ENCODE measurements around the gene TXNRD2. TPM values are rescaled to one million over a fixed set of nuclear protein-coding genes. Genes with fewer than 3 reads are reported as not detected.

TXNRD2 gene
- total and polyA plus RNA-seq, 2 donors = 14.5 to 18.1 TPM

- H3K4me3 ChIP-seq (ENCODE audit: low read depth, low read length) = no peak overlapping the region
- H3K36me3 ChIP-seq (ENCODE audit: insufficient read depth) = peaks cover 3% of the 10 kb centered on the region
- DNase-seq (ENCODE audit: extremely low spot score) = no peak
- no peak overlapping the region for H3K27ac ChIP-seq (ENCODE audit: low read depth)
- WGBS = 96% methylated on average over 2 of the region's 2 CpGs
- no peaks in the 10 kb centered on the region for H3K4me1 ChIP-seq (ENCODE audit: insufficient read depth)
Observed at GRCh38 chr22:19847345-19847632, 94.3 kb downstream of the TXNRD2 start.

- 88% methylated on average over 9 of the region's 9 CpGs for WGBS
- Histone ChIP-seq H3K36me3 (ENCODE audit: insufficient read depth) (peaks cover 3% of the 10 kb centered on the region), H3K4me3 (ENCODE audit: low read depth, low read length) (no peak overlapping the region), H3K27ac (ENCODE audit: low read depth) (no peak overlapping the region), H3K4me1 (ENCODE audit: insufficient read depth) (no peaks in the 10 kb centered on the region)
- DNase-seq (ENCODE audit: extremely low spot score) = no peak
Observed at GRCh38 chr22:19846620-19847344, 94.8 kb downstream of the TXNRD2 start.

- H3K4me3 ChIP-seq (ENCODE audit: low read depth, low read length) = no peak overlapping the region
- H3K4me1 ChIP-seq (ENCODE audit: insufficient read depth) = no peaks in the 10 kb centered on the region
- no peak overlapping the region for H3K27ac ChIP-seq (ENCODE audit: low read depth)
- no peaks in the 10 kb centered on the region for H3K36me3 ChIP-seq (ENCODE audit: insufficient read depth)
- 76% methylated on average over 8 of the region's 8 CpGs for WGBS
- DNase-seq (ENCODE audit: extremely low spot score) = no peak
Observed at GRCh38 chr22:19845054-19845722, 96.4 kb downstream of the TXNRD2 start.

GRCh38 chr22:19844377-19845053 lies 97.1 kb downstream of the TXNRD2 start:
- WGBS = 53% methylated on average over 18 of the region's 18 CpGs
- H3K4me1 ChIP-seq (ENCODE audit: insufficient read depth) = no peaks in the 10 kb centered on the region
- no peak for DNase-seq (ENCODE audit: extremely low spot score)
- H3K27ac ChIP-seq (ENCODE audit: low read depth) = no peak overlapping the region
- H3K4me3 ChIP-seq (ENCODE audit: low read depth, low read length) = no peak overlapping the region
- H3K36me3 ChIP-seq (ENCODE audit: insufficient read depth) = no peaks in the 10 kb centered on the region

GRCh38 chr22:19843857-19844376 lies 97.7 kb downstream of the TXNRD2 start:
- no peak for DNase-seq (ENCODE audit: extremely low spot score)
- peak overlapping the region; percentile 18 for H3K27ac ChIP-seq (ENCODE audit: low read depth)
- 78% methylated on average over 11 of the region's 11 CpGs for WGBS
- no peak overlapping the region for H3K4me3 ChIP-seq (ENCODE audit: low read depth, low read length)
- no peaks in the 10 kb centered on the region for H3K4me1 ChIP-seq (ENCODE audit: insufficient read depth)
- no peaks in the 10 kb centered on the region for H3K36me3 ChIP-seq (ENCODE audit: insufficient read depth)

GRCh38 chr22:19843107-19843856 lies 98.3 kb downstream of the TXNRD2 start:
- no peak for DNase-seq (ENCODE audit: extremely low spot score)
- no peaks in the 10 kb centered on the region for H3K4me1 ChIP-seq (ENCODE audit: insufficient read depth)
- no peaks in the 10 kb centered on the region for H3K36me3 ChIP-seq (ENCODE audit: insufficient read depth)
- H3K4me3 ChIP-seq (ENCODE audit: low read depth, low read length) = no peak overlapping the region
- 71% methylated on average over 27 of the region's 27 CpGs for WGBS
- peak overlapping the region; percentile 18 for H3K27ac ChIP-seq (ENCODE audit: low read depth)

GRCh38 chr22:19842393-19843106 lies 99.1 kb downstream of the TXNRD2 start:
- Histone ChIP-seq H3K4me1 (ENCODE audit: insufficient read depth) (no peaks in the 10 kb centered on the region), H3K4me3 (ENCODE audit: low read depth, low read length) (no peak overlapping the region), H3K36me3 (ENCODE audit: insufficient read depth) (no peaks in the 10 kb centered on the region), H3K27ac (ENCODE audit: low read depth) (no peak overlapping the region)
- DNase-seq (ENCODE audit: extremely low spot score) = no peak
- 78% methylated on average over 12 of the region's 12 CpGs for WGBS

- no peak overlapping the region for H3K4me3 ChIP-seq (ENCODE audit: low read depth, low read length)
- DNase-seq (ENCODE audit: extremely low spot score) = no peak
- 90% methylated on average over 8 of the region's 8 CpGs for WGBS
- H3K36me3 ChIP-seq (ENCODE audit: insufficient read depth) = no peaks in the 10 kb centered on the region
- no peaks in the 10 kb centered on the region for H3K4me1 ChIP-seq (ENCODE audit: insufficient read depth)
- H3K27ac ChIP-seq (ENCODE audit: low read depth) = no peak overlapping the region
Observed at GRCh38 chr22:19841641-19842392, 99.8 kb downstream of the TXNRD2 start.

GRCh38 chr22:19840955-19841640 lies 100.5 kb downstream of the TXNRD2 start:
- no peaks in the 10 kb centered on the region for H3K36me3 ChIP-seq (ENCODE audit: insufficient read depth)
- no peaks in the 10 kb centered on the region for H3K4me1 ChIP-seq (ENCODE audit: insufficient read depth)
- no peak overlapping the region for H3K4me3 ChIP-seq (ENCODE audit: low read depth, low read length)
- 93% methylated on average over 6 of the region's 6 CpGs for WGBS
- H3K27ac ChIP-seq (ENCODE audit: low read depth) = no peak overlapping the region
- DNase-seq (ENCODE audit: extremely low spot score) = no peak

- Histone ChIP-seq H3K36me3 (ENCODE audit: insufficient read depth) (no peaks in the 10 kb centered on the region), H3K27ac (ENCODE audit: low read depth) (no peak overlapping the region), H3K4me3 (ENCODE audit: low read depth, low read length) (no peak overlapping the region), H3K4me1 (ENCODE audit: insufficient read depth) (no peaks in the 10 kb centered on the region)
- DNase-seq (ENCODE audit: extremely low spot score) = no peak
- 80% methylated on average over 4 of the region's 4 CpGs for WGBS
Observed at GRCh38 chr22:19840059-19840458, 101.6 kb downstream of the TXNRD2 start.

GRCh38 chr22:19837915-19838314 lies 103.7 kb downstream of the TXNRD2 start:
- no peaks in the 10 kb centered on the region for H3K4me1 ChIP-seq (ENCODE audit: insufficient read depth)
- no peak for DNase-seq (ENCODE audit: extremely low spot score)
- no peaks in the 10 kb centered on the region for H3K36me3 ChIP-seq (ENCODE audit: insufficient read depth)
- H3K27ac ChIP-seq (ENCODE audit: low read depth) = no peak overlapping the region
- H3K4me3 ChIP-seq (ENCODE audit: low read depth, low read length) = no peak overlapping the region
- WGBS = 93% methylated on average over 6 of the region's 6 CpGs

- no peak for DNase-seq (ENCODE audit: extremely low spot score)
- H3K27ac ChIP-seq (ENCODE audit: low read depth) = no peak overlapping the region
- no peak overlapping the region for H3K4me3 ChIP-seq (ENCODE audit: low read depth, low read length)
- no peaks in the 10 kb centered on the region for H3K4me1 ChIP-seq (ENCODE audit: insufficient read depth)
- no peaks in the 10 kb centered on the region for H3K36me3 ChIP-seq (ENCODE audit: insufficient read depth)
Observed at GRCh38 chr22:19836512-19836911, 105.1 kb downstream of the TXNRD2 start.
